SK-N-MC (cell line): Measurements from ENCODE around the gene OR12D2.

Experiments used
- EZH2 ChIP-seq: fragments of 200-600 bp; sonication (generic); IDR thresholded peaks from one replicate; pipeline ENCODE4 v1.6.1; 2017; ENCODE audit warnings: antibody characterized with exemption
- FOXP2 ChIP-seq: optimal IDR thresholded peaks from 2 replicates; pipeline ENCODE3; 2011; ENCODE audit warnings: mild to moderate bottlenecking, moderate library complexity; ENCODE audit not compliant: insufficient read depth; ENCODE audit errors: extremely low read length, control extremely low read depth
- POLR2AphosphoS5 ChIP-seq: IDR thresholded peaks from 2 replicates; pipeline ENCODE4 v1.6.1; 2012; ENCODE audit warnings: mild to moderate bottlenecking, low read depth, low read length, borderline replicate concordance

DNA sequence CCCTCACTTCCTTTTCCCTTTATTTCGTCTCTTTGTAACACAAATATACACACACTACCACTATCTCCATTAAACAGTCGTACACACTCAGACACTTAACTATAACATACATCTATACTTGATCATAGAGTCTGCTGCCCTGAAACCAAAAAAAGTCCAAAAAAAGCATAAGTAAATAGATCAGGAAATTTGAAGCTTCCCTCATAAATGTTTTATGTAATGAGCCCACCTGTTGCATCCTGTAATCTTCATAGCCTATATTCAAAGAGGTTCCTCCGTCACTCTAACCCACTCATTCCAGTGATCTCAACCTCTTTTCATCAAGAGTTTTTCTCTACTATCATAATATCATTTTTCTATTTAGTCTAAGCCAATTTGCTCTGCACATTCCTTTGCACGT lies 6.9 kb upstream of the OR12D2 start:
- no peak for TF ChIP-seq POLR2AphosphoS5
- TF ChIP-seq EZH2, result no peak
- TF ChIP-seq FOXP2, result no peak
